ENCODE results near the gene EBNA1BP2.
"Not testable (repeated sequence)": the region's sequence is repeated elsewhere in the genome, so short reads cannot be mapped to it uniquely, and the experiment has no call there.

Gene EBNA1BP2

GRCh38 chr1:43140583-43140982 lies 31.5 kb downstream of the EBNA1BP2 start:
- Histone ChIP-seq H3K4me1 (no peaks in the 10 kb centered on the region), H3K27me3 (no peaks in the 10 kb centered on the region; the same call in 1 of the 2 replicates), H3K4me3 (ENCODE audit: low read depth, low read length) (no peak overlapping the region), H3K36me3 (no peaks in the 10 kb centered on the region), H3K9me3 (no peaks in the 10 kb centered on the region)
- TF ChIP-seq CTCF (IDR thresholded peaks at IDR 0.05; ENCODE audit: low read depth, low read length): no peak
- DNase-seq: no peak

GRCh38 chr1:43140010-43140409 lies 32.1 kb downstream of the EBNA1BP2 start:
- DNase-seq: no peak
- TF ChIP-seq CTCF (IDR thresholded peaks at IDR 0.05; ENCODE audit: low read depth, low read length): no peak

GRCh38 chr1:43139295-43139694 lies 32.8 kb downstream of the EBNA1BP2 start:
- not testable (repeated sequence) for H3K4me3 ChIP-seq (ENCODE audit: low read depth, low read length); H3K9me3 ChIP-seq; DNase-seq; H3K36me3 ChIP-seq; H3K27me3 ChIP-seq; H3K4me1 ChIP-seq

More at GRCh38 chr1:43140010-43140409, 32.1 kb downstream of the EBNA1BP2 start:
- no peaks in the 10 kb centered on the region for H3K36me3 ChIP-seq
- H3K4me1 ChIP-seq: no peaks in the 10 kb centered on the region
- no peak overlapping the region for H3K4me3 ChIP-seq (ENCODE audit: low read depth, low read length)
- H3K9me3 ChIP-seq: no peaks in the 10 kb centered on the region
- no peaks in the 10 kb centered on the region; the same call in 1 of the 2 replicates for H3K27me3 ChIP-seq

- DNase-seq: no peak
- H3K36me3 ChIP-seq: no peaks in the 10 kb centered on the region
- no peaks in the 10 kb centered on the region for H3K9me3 ChIP-seq
- TF ChIP-seq CTCF (IDR thresholded peaks at IDR 0.05; ENCODE audit: low read depth, low read length): no peak
- no peaks in the 10 kb centered on the region for H3K27me3 ChIP-seq
- H3K4me1 ChIP-seq: no peaks in the 10 kb centered on the region
- no peak overlapping the region for H3K4me3 ChIP-seq (ENCODE audit: low read depth, low read length)
These were observed 34.5 kb downstream of the EBNA1BP2 start for GRCh38 chr1:43137445-43138052.

GRCh38 chr1:43135857-43136781 lies 36.0 kb downstream of the EBNA1BP2 start:
- Histone ChIP-seq H3K4me3 (ENCODE audit: low read depth, low read length) (no peak overlapping the region), H3K9me3 (no peaks in the 10 kb centered on the region), H3K4me1 (no peaks in the 10 kb centered on the region), H3K27me3 (no peaks in the 10 kb centered on the region), H3K36me3 (no peaks in the 10 kb centered on the region)
- no peak for TF ChIP-seq CTCF (IDR thresholded peaks at IDR 0.05; ENCODE audit: low read depth, low read length)
- no peak for DNase-seq

GRCh38 chr1:43134640-43135039 lies 37.5 kb downstream of the EBNA1BP2 start:
- Histone ChIP-seq H3K27me3 (no peaks in the 10 kb centered on the region), H3K9me3 (no peaks in the 10 kb centered on the region), H3K4me3 (ENCODE audit: low read depth, low read length) (no peak overlapping the region), H3K36me3 (no peaks in the 10 kb centered on the region), H3K4me1 (no peaks in the 10 kb centered on the region)
- no peak for DNase-seq
- no peak for TF ChIP-seq CTCF (IDR thresholded peaks at IDR 0.05; ENCODE audit: low read depth, low read length)
